Measurements from ENCODE around the gene GPR180. TPM values are rescaled to one million over a fixed set of nuclear protein-coding genes. Genes with fewer than 3 reads are reported as not detected.
A peak's percentile ranks its signal among the peaks of the same experiment; 100 is the strongest.

The GPR180 gene
- total RNA-seq, 2 donors from 2014 or later, result 6.6 to 6.9 TPM

- Mint-ChIP-seq H3K9me3 (no peaks in the 10 kb centered on the region), H3K4me3 (no peak overlapping the region), H3K4me1 (peaks cover 25% of the 10 kb centered on the region), H3K36me3 (ENCODE audit: low read depth) (no peaks in the 10 kb centered on the region), H3K27ac (no peak overlapping the region), H3K27me3 (ENCODE audit: insufficient read depth) (peaks cover 43% of the 10 kb centered on the region)
- peak; percentile 94 for TF ChIP-seq CTCF (conservative IDR thresholded peaks at IDR 0.05)
- H3K27me3 ChIP-seq (ENCODE audit: control insufficient read depth, insufficient read depth, low read length, poor library complexity, severe bottlenecking), result peaks cover 14% of the 10 kb centered on the region
- H3K9me3 ChIP-seq (ENCODE audit: control insufficient read depth, low read length), result no peaks in the 10 kb centered on the region
- peaks cover 11% of the 10 kb centered on the region for H3K4me1 ChIP-seq (ENCODE audit: control insufficient read depth, insufficient read depth, low read length)
- H3K27ac ChIP-seq (ENCODE audit: low read depth, low read length), result no peak overlapping the region
- H3K4me3 ChIP-seq (ENCODE audit: low read length), result no peak overlapping the region
- DNase-seq, result peak; percentile 90
- no peak overlapping the region for H3K9ac ChIP-seq (ENCODE audit: extremely low read depth, low read length, poor library complexity, severe bottlenecking)
- no peaks in the 10 kb centered on the region for H3K36me3 ChIP-seq (ENCODE audit: control insufficient read depth, insufficient read depth, low read length)
- WGBS, 2 experiments (ENCODE audit: insufficient coverage in 1 of 2, insufficient read length in 1 of 2), result 22 to 33% methylated on average over 4 to 5 of the region's 5 CpGs
Measured at GRCh38 chr13:94674609-94675348, 73.1 kb downstream of the GPR180 start.

GRCh38 chr13:94677799-94678198 lies 76.1 kb downstream of the GPR180 start:
- Mint-ChIP-seq H3K36me3 (ENCODE audit: low read depth) (no peaks in the 10 kb centered on the region), H3K27me3 (ENCODE audit: insufficient read depth) (peaks cover 48% of the 10 kb centered on the region), H3K4me3 (peak overlapping the region; percentile 6), H3K4me1 (peaks cover 25% of the 10 kb centered on the region), H3K27ac (peak overlapping the region; percentile 74), H3K9me3 (no peaks in the 10 kb centered on the region)
- H3K36me3 ChIP-seq (ENCODE audit: control insufficient read depth, insufficient read depth, low read length), result no peaks in the 10 kb centered on the region
- WGBS, 2 experiments (ENCODE audit: insufficient coverage in 1 of 2, insufficient read length in 1 of 2), result 50 to 59% methylated on average over 2 of the region's 2 CpGs
- peak; percentile 67 for DNase-seq
- H3K27me3 ChIP-seq (ENCODE audit: control insufficient read depth, insufficient read depth, low read length, poor library complexity, severe bottlenecking), result peaks cover 37% of the 10 kb centered on the region
- H3K4me1 ChIP-seq (ENCODE audit: control insufficient read depth, insufficient read depth, low read length), result peaks cover 11% of the 10 kb centered on the region
- H3K27ac ChIP-seq (ENCODE audit: low read depth, low read length), result no peak overlapping the region
- H3K4me3 ChIP-seq (ENCODE audit: low read length), result no peak overlapping the region
- H3K9me3 ChIP-seq (ENCODE audit: control insufficient read depth, low read length), result no peaks in the 10 kb centered on the region
- no peak overlapping the region for H3K9ac ChIP-seq (ENCODE audit: extremely low read depth, low read length, poor library complexity, severe bottlenecking)
- TF ChIP-seq CTCF (conservative IDR thresholded peaks at IDR 0.05), result no peak

- peaks cover 53% of the 10 kb centered on the region for H3K27me3 Mint-ChIP-seq (ENCODE audit: insufficient read depth)
- WGBS, 2 experiments (ENCODE audit: insufficient coverage in 1 of 2, insufficient read length in 1 of 2), result 88 to 100% methylated on average over 1 to 2 of the region's 2 CpGs
Measured at GRCh38 chr13:94678845-94679244, 77.2 kb downstream of the GPR180 start.

More at GRCh38 chr13:94678845-94679244, 77.2 kb downstream of the GPR180 start:
- Histone ChIP-seq H3K4me3 (ENCODE audit: low read length) (no peak overlapping the region), H3K9ac (ENCODE audit: extremely low read depth, low read length, poor library complexity, severe bottlenecking) (no peak overlapping the region), H3K36me3 (ENCODE audit: control insufficient read depth, insufficient read depth, low read length) (no peaks in the 10 kb centered on the region), H3K27me3 (ENCODE audit: control insufficient read depth, insufficient read depth, low read length, poor library complexity, severe bottlenecking) (peaks cover 39% of the 10 kb centered on the region), H3K4me1 (ENCODE audit: control insufficient read depth, insufficient read depth, low read length) (peaks cover 11% of the 10 kb centered on the region), H3K27ac (ENCODE audit: low read depth, low read length) (no peak overlapping the region), H3K9me3 (ENCODE audit: control insufficient read depth, low read length) (no peaks in the 10 kb centered on the region)
- Mint-ChIP-seq H3K36me3 (ENCODE audit: low read depth) (no peaks in the 10 kb centered on the region), H3K4me1 (peaks cover 30% of the 10 kb centered on the region), H3K4me3 (no peak overlapping the region), H3K27ac (no peak overlapping the region), H3K9me3 (no peaks in the 10 kb centered on the region)
- DNase-seq, result no peak
- TF ChIP-seq CTCF (conservative IDR thresholded peaks at IDR 0.05), result no peak

All from endodermal cell (in vitro differentiated cells).